Measurements from ENCODE around the gene MUC6. TPM values are rescaled to one million over a fixed set of nuclear protein-coding genes. Genes with fewer than 3 reads are reported as not detected.

The MUC6 gene, protein sequence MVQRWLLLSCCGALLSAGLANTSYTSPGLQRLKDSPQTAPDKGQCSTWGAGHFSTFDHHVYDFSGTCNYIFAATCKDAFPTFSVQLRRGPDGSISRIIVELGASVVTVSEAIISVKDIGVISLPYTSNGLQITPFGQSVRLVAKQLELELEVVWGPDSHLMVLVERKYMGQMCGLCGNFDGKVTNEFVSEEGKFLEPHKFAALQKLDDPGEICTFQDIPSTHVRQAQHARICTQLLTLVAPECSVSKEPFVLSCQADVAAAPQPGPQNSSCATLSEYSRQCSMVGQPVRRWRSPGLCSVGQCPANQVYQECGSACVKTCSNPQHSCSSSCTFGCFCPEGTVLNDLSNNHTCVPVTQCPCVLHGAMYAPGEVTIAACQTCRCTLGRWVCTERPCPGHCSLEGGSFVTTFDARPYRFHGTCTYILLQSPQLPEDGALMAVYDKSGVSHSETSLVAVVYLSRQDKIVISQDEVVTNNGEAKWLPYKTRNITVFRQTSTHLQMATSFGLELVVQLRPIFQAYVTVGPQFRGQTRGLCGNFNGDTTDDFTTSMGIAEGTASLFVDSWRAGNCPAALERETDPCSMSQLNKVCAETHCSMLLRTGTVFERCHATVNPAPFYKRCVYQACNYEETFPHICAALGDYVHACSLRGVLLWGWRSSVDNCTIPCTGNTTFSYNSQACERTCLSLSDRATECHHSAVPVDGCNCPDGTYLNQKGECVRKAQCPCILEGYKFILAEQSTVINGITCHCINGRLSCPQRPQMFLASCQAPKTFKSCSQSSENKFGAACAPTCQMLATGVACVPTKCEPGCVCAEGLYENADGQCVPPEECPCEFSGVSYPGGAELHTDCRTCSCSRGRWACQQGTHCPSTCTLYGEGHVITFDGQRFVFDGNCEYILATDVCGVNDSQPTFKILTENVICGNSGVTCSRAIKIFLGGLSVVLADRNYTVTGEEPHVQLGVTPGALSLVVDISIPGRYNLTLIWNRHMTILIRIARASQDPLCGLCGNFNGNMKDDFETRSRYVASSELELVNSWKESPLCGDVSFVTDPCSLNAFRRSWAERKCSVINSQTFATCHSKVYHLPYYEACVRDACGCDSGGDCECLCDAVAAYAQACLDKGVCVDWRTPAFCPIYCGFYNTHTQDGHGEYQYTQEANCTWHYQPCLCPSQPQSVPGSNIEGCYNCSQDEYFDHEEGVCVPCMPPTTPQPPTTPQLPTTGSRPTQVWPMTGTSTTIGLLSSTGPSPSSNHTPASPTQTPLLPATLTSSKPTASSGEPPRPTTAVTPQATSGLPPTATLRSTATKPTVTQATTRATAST (N-terminal part only)
- polyA plus RNA-seq (2012; rRNA removed) = not detected in 2 replicates
- not detected in 2 replicates for polyA plus RNA-seq (2012; cell fraction: cytosol; rRNA removed)
- not detected in 2 replicates for polyA plus RNA-seq (2012; cell fraction: nucleus; rRNA removed)

DNA sequence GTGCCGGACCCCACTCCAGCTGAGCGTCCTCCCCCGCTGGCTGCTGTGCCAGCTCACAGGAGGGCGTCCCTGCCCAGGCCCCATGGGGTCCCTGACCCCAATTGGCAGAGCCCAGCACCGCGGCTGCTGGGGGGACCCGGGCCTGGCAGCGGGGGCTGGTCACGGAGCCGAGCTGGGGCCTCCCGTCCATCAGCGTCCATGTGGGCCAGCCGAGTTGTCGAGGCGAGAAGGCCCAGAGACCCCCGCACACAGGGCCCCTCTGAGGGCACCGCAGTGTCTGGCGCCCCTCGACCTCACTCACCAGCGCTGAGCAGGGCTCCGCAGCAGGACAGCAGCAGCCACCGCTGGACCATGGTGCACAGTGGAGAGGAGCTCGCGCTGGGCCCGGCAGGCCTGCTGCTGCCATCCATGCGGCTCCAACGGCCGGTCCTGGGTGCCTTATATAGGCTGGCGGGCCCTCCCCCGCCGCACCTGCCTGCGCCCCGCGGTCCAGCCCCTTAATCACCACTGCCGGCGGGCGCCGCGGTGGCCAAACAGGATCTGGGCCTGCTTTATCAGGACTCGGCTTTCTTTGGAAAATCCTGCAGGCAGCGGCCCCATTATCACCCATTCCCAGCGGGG is at the start of gene MUC6:
TSS of gene MUC6 (minus strand) at position 416 of the 621 bp plus-strand sequence. CDS start at position 353, 63 bp downstream.
- H3K27ac ChIP-seq (ENCODE audit: low read depth in 2 of 2, low read length in 1 of 2) = no peak within 1 kb of the TSS
- H3K9me2 ChIP-seq = no peaks in the 10 kb centered on the region
- H3K4me2 ChIP-seq = no peak within 1 kb of the TSS
- no peaks in the 10 kb centered on the region for H3K79me2 ChIP-seq (ENCODE audit: insufficient read depth)
- 60% methylated on average over 3 of the region's 42 CpGs for WGBS (ENCODE audit: low lambda C conversion rate)
- no peaks in the 10 kb centered on the region for H4K20me1 ChIP-seq (ENCODE audit: insufficient read depth)
- no peak within 1 kb of the TSS for H3K9ac ChIP-seq
- H3K27me3 ChIP-seq (ENCODE audit: insufficient read depth) = no peaks in the 10 kb centered on the region
- H2AFZ ChIP-seq (ENCODE audit: low read depth) = no peak within 1 kb of the TSS
- TF ChIP-seq FOSL2 (IDR thresholded peaks at IDR 0.05; ENCODE audit: borderline replicate concordance, low read depth) (no peak), TAF1 (IDR thresholded peaks at IDR 0.05; ENCODE audit: borderline replicate concordance, low read depth, low read length) (no peak), FOXJ3 (CRISPR knock-in tag; IDR thresholded peaks at IDR 0.05) (no peak), MEF2A (IDR thresholded peaks at IDR 0.05; ENCODE audit: borderline replicate concordance, low read depth) (no peak), MXI1 (IDR thresholded peaks at IDR 0.05; ENCODE audit: low read depth, low read length) (no peak), NRF1 (IDR thresholded peaks at IDR 0.05; ENCODE audit: low read depth, low read length) (no peak), CHD2 (IDR thresholded peaks at IDR 0.05; ENCODE audit: low read length, partially characterized antibody) (no peak), RFX5 (IDR thresholded peaks at IDR 0.05; ENCODE audit: low read length) (no peak), NFIC (IDR thresholded peaks at IDR 0.05; ENCODE audit: borderline replicate concordance) (no peak), JUND (IDR thresholded peaks at IDR 0.05) (no peak), RAD21 (IDR thresholded peaks at IDR 0.05; ENCODE audit: low read length) (no peak), POLR2AphosphoS5 (IDR thresholded peaks at IDR 0.05; ENCODE audit: low read depth, low read length) (no peak), FOXM1 (IDR thresholded peaks at IDR 0.05; ENCODE audit: low read depth) (no peak), RCOR1 (IDR thresholded peaks at IDR 0.05; ENCODE audit: low read length) (no peak)
- TF ChIP-seq, protein P1, sequence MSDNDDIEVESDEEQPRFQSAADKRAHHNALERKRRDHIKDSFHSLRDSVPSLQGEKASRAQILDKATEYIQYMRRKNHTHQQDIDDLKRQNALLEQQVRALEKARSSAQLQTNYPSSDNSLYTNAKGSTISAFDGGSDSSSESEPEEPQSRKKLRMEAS (IDR thresholded peaks at IDR 0.05; ENCODE audit: low read depth) = no peak
- H3F3A ChIP-seq (replicated peaks; ENCODE audit: insufficient read depth) = no peaks in the 10 kb centered on the region
- H3K36me3 ChIP-seq (replicated peaks in 1 of 2; ENCODE audit: control insufficient read depth in 1 of 2, insufficient read depth in 2 of 2, low read length in 1 of 2) = no peaks in the 10 kb centered on the region
- POLR2A ChIA-PET = interaction anchor here (0.6 kb wide), 1 partner anchor 230 kb away, joined by 5 read pairs; no protein-coding TSS in a partner anchor
- peaks cover 0 to under 1% of the 10 kb centered on the region in 2 experiments; a peak in 1 of 4 replicates for H3K4me1 ChIP-seq (ENCODE audit: control insufficient read depth in 1 of 2, insufficient read depth in 2 of 2, low read depth in 1 of 2, low read length in 1 of 2)
- no peak within 1 kb of the TSS for H3K4me3 ChIP-seq (ENCODE audit: low read depth in 2 of 2, low read length in 1 of 2)
- DNase-seq = no peak
- CTCF ChIA-PET = interaction anchor here (1.4 to 3.5 kb wide), 2 partner anchors 14 to 189 kb away, joined by 5 to 22 read pairs; no protein-coding TSS in a partner anchor
- no peaks in the 10 kb centered on the region for H3K9me3 ChIP-seq

All from SK-N-SH (cell line).